ENCODE measurements around the gene SERPINA12. TPM values are rescaled to one million over a fixed set of nuclear protein-coding genes. Genes with fewer than 3 reads are reported as not detected.

The SERPINA12 gene, protein sequence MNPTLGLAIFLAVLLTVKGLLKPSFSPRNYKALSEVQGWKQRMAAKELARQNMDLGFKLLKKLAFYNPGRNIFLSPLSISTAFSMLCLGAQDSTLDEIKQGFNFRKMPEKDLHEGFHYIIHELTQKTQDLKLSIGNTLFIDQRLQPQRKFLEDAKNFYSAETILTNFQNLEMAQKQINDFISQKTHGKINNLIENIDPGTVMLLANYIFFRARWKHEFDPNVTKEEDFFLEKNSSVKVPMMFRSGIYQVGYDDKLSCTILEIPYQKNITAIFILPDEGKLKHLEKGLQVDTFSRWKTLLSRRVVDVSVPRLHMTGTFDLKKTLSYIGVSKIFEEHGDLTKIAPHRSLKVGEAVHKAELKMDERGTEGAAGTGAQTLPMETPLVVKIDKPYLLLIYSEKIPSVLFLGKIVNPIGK
- total RNA-seq (not detected), polyA plus RNA-seq (not detected)
- long read RNA-seq, donor 1 = 0 reads
- long read RNA-seq, donor 2, partial matches to known transcripts = 134 of 134 reads
- long read RNA-seq, donor 2, other reads (novel, unspliced or antisense) = 0 of 134 reads
- long read RNA-seq, donor 3, partial matches to known transcripts = 900 of 900 reads
- long read RNA-seq, donor 3, other reads (novel, unspliced or antisense) = 0 of 900 reads
- long read RNA-seq, donor 4 = 0 reads
- long read RNA-seq, donor 5 = 0 reads
- long read RNA-seq, donor 6 = 0 reads
- long read RNA-seq, donor 7 = 0 reads
- long read RNA-seq, donor 8, partial matches to known transcripts = 8 of 8 reads
- long read RNA-seq, donor 8, other reads (novel, unspliced or antisense) = 0 of 8 reads
- long read RNA-seq, donor 9, partial matches to known transcripts = 1,255 of 1,255 reads
- long read RNA-seq, donor 9, other reads (novel, unspliced or antisense) = 0 of 1,255 reads
- long read RNA-seq, donor 10 = 0 reads

DNA sequence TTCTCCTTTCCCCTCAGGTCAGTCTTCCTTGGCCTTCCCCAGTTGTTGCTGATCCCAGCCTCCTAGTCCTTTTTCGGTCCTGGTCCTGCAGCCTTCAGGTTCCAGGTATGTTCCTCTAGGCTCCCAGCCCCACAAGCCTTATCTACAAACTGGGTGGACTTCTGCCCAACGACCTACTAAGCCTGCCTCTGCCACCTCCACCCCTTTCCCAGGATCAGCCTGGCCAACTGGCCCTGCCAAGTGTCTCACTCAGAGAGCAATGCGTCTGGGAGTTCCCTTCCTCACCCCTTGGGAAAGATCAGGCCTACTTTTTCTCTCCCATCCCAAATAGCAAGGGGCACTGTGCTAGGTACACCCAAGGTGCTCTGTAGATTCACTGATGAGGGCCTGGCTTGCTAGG is at the start of gene SERPINA12:
Gene SERPINA12 (minus strand): TSS at position 114 of the 400 bp plus-strand sequence. CDS start 11,072 bp downstream, outside the sequence.
- TF ChIP-seq, protein P1, sequence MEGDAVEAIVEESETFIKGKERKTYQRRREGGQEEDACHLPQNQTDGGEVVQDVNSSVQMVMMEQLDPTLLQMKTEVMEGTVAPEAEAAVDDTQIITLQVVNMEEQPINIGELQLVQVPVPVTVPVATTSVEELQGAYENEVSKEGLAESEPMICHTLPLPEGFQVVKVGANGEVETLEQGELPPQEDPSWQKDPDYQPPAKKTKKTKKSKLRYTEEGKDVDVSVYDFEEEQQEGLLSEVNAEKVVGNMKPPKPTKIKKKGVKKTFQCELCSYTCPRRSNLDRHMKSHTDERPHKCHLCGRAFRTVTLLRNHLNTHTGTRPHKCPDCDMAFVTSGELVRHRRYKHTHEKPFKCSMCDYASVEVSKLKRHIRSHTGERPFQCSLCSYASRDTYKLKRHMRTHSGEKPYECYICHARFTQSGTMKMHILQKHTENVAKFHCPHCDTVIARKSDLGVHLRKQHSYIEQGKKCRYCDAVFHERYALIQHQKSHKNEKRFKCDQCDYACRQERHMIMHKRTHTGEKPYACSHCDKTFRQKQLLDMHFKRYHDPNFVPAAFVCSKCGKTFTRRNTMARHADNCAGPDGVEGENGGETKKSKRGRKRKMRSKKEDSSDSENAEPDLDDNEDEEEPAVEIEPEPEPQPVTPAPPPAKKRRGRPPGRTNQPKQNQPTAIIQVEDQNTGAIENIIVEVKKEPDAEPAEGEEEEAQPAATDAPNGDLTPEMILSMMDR (IDR thresholded peaks at IDR 0.05) = no peak
- no peak for TF ChIP-seq POLR2A (IDR thresholded peaks at IDR 0.05)
- 55 to 78% (median 66%) methylated on average over 3 of the region's 3 CpGs for WGBS, 4 donors
- Histone ChIP-seq H3K9me3 (replicated peaks in 1 of 3) (no peaks in the 10 kb centered on the region), H3K27me3 (no peaks in the 10 kb centered on the region), H3K36me3 (replicated peaks in 1 of 2) (no peaks in the 10 kb centered on the region), H3K4me3 (no peak within 1 kb of the TSS), H3K27ac (no peak within 1 kb of the TSS), H3K4me1 (replicated peaks in 1 of 2) (no peaks in the 10 kb centered on the region)
- intact Hi-C loops (cut with DNase I) = no loop called here
- DNase-seq = no peak

DNA sequence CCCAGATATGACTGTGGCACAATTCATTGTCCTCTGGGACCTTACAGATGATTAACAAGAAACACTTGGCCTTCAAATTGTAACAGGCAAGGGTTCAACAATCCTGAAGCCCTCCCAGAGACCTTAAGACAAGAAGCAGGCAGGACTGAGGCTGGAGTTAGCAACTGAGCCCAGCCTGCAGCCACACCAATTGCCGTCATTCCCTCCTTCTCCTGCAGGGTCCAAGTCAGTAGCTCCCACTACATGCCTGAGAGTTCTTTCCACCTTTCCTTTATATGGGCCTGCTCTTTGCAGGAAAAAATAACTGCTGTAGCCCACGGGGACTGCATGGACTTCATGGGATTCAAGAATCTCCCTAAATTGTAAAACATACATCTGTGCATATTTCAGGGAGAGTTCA is 49.6 kb upstream of the SERPINA12 start:
- intact Hi-C loops (cut with DNase I) = no loop called here
- WGBS, 4 donors = 76 to 100% (median 90%) methylated on average over 1 to 2 of the region's 2 CpGs
- H3K27ac ChIP-seq = no peak overlapping the region
- no peak for TF ChIP-seq POLR2A (IDR thresholded peaks at IDR 0.05)
- no peak overlapping the region for H3K4me3 ChIP-seq
- H3K9me3 ChIP-seq (replicated peaks in 1 of 3) = no peaks in the 10 kb centered on the region
- no peaks in the 10 kb centered on the region for H3K4me1 ChIP-seq (replicated peaks in 1 of 2)
- DNase-seq = no peak
- H3K27me3 ChIP-seq = no peaks in the 10 kb centered on the region
- H3K36me3 ChIP-seq (replicated peaks in 1 of 2) = no peaks in the 10 kb centered on the region

DNA sequence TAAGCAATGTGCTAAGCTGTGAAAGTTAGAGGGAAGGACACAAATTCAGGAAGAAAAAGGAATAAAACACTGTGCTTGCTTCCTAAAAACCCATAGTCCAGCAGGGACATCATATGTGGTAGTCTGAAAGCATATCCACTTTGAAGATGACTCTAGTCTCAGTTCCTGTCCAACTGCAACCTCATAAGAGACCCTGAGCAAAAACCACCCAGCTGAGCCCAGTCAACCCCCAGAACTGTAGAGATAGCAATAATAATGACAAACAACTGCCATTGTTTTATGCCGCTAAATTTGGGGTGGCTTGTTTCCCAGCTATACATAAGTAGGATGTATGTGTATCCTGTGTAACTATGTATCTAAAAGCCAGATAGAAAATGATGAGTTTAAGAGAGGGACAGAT is 48.1 kb upstream of the SERPINA12 start:
- H3K4me1 ChIP-seq (replicated peaks in 1 of 2) = no peaks in the 10 kb centered on the region
- no peaks in the 10 kb centered on the region for H3K27me3 ChIP-seq
- no peak for DNase-seq
- 86 to 100% (median 98%) methylated on average over 1 of the region's 1 CpG for WGBS, 4 donors
- H3K4me3 ChIP-seq = no peak overlapping the region
- H3K27ac ChIP-seq = no peak overlapping the region
- intact Hi-C loops (cut with DNase I) = no loop called here
- no peaks in the 10 kb centered on the region for H3K9me3 ChIP-seq (replicated peaks in 1 of 3)
- no peak for TF ChIP-seq POLR2A (IDR thresholded peaks at IDR 0.05)
- TF ChIP-seq, protein P1 (IDR thresholded peaks at IDR 0.05) = no peak
- H3K36me3 ChIP-seq (replicated peaks in 1 of 2) = no peaks in the 10 kb centered on the region

DNA sequence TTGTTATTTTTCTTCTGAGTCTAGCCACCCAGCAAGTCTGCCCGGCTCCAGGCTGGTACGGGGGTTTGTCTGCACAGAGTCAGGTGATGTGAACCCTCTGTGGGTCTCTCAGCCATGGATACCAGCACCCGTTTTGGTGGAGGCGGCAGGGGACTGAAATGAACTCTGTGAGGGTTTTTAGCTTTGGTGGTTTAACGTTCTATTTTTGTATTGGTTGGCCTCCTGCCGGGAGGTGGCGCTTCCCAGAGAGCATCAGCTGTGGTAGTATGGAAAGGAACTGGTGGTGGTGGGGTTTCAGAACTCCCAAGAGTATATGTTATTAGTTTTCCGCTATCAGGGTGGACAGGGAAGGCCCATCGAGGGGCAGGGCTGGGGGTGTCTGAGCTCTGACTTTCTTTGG is 46.7 kb upstream of the SERPINA12 start:
- H3K27ac ChIP-seq = no peak overlapping the region
- H3K4me1 ChIP-seq (replicated peaks in 1 of 2) = no peaks in the 10 kb centered on the region
- TF ChIP-seq, protein P1 (IDR thresholded peaks at IDR 0.05) = no peak
- TF ChIP-seq POLR2A (IDR thresholded peaks at IDR 0.05) = no peak
- H3K27me3 ChIP-seq = no peaks in the 10 kb centered on the region
- H3K9me3 ChIP-seq (replicated peaks in 1 of 3) = no peaks in the 10 kb centered on the region
- H3K36me3 ChIP-seq (replicated peaks in 1 of 2) = no peaks in the 10 kb centered on the region
- intact Hi-C loops (cut with DNase I) = no loop called here
- WGBS, 4 donors = 79 to 86% (median 82%) methylated on average over 9 of the region's 9 CpGs
- DNase-seq = peak in 1 of 7 donors; percentile 23
- H3K4me3 ChIP-seq = no peak overlapping the region
